ENCODE data around the gene PDIA6.

The PDIA6 gene

GRCh38 chr2:10764096-10764785, 48.3 kb downstream of the PDIA6 start:
- no peak for DNase-seq (ENCODE audit: low spot score)

- no peak for DNase-seq (ENCODE audit: low spot score)
These were observed 49.2 kb downstream of the PDIA6 start for GRCh38 chr2:10763461-10763800.

GRCh38 chr2:10762651-10763460, 49.7 kb downstream of the PDIA6 start:
- no peak for DNase-seq (ENCODE audit: low spot score)

- DNase-seq (ENCODE audit: low spot score) = no peak
These were observed 51.0 kb downstream of the PDIA6 start for GRCh38 chr2:10761591-10761990.

GRCh38 chr2:10760794-10761504, 51.6 kb downstream of the PDIA6 start:
- no peak for DNase-seq (ENCODE audit: low spot score)

- no peak for DNase-seq (ENCODE audit: low spot score)
These were observed 53.4 kb downstream of the PDIA6 start for GRCh38 chr2:10759151-10759714.

GRCh38 chr2:10757814-10758286, 54.7 kb downstream of the PDIA6 start:
- DNase-seq (ENCODE audit: low spot score) = no peak

- DNase-seq (ENCODE audit: low spot score) = no peak
These were observed 57.0 kb downstream of the PDIA6 start for GRCh38 chr2:10755621-10756020.

- DNase-seq (ENCODE audit: low spot score) = no peak
These were observed 58.7 kb downstream of the PDIA6 start for GRCh38 chr2:10753876-10754275.

- no peak for DNase-seq (ENCODE audit: low spot score)
These were observed 59.4 kb downstream of the PDIA6 start for GRCh38 chr2:10753156-10753555.

- no peak for DNase-seq (ENCODE audit: low spot score)
These were observed 60.3 kb downstream of the PDIA6 start for GRCh38 chr2:10752236-10752635.

GRCh38 chr2:10750610-10751009, 62.0 kb downstream of the PDIA6 start:
- no peak for DNase-seq (ENCODE audit: low spot score)

GRCh38 chr2:10742666-10743065, 69.9 kb downstream of the PDIA6 start:
- no peak for DNase-seq (ENCODE audit: low spot score)

GRCh38 chr2:10741139-10741538, 71.4 kb downstream of the PDIA6 start:
- no peak for DNase-seq (ENCODE audit: low spot score)

GRCh38 chr2:10740226-10740625, 72.4 kb downstream of the PDIA6 start:
- no peak for DNase-seq (ENCODE audit: low spot score)

GRCh38 chr2:10738192-10738591, 74.4 kb downstream of the PDIA6 start:
- no peak for DNase-seq (ENCODE audit: low spot score)

- DNase-seq (ENCODE audit: low spot score) = no peak
These were observed 78.6 kb downstream of the PDIA6 start for GRCh38 chr2:10733980-10734379.

GRCh38 chr2:10733566-10733925, 79.0 kb downstream of the PDIA6 start:
- DNase-seq (ENCODE audit: low spot score) = no peak

Measured in iPS-NIHi11 (cell line).